ENCODE measurements around the gene OSCAR.

OSCAR gene

DNA sequence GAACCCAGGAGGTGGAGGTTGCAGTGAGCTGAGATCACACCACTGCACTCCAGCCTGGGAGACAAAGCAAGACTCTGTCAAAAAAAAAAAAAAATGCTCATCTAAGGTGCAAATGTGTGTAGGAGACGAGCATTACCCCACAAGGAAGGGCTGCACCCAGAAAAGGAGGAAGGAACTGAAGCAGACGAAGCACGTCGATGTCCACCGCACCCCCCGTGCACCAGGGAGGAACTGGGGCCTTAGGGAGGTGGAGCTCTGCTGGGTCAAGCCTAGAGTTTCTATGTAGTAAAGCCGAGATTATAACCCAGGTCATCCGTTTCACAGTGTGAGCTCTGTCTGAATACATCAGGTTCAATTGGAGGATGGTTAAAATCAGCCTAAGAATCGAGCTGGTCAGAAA, 38.0 kb downstream of the OSCAR start:
- TF ChIP-seq, protein P1, sequence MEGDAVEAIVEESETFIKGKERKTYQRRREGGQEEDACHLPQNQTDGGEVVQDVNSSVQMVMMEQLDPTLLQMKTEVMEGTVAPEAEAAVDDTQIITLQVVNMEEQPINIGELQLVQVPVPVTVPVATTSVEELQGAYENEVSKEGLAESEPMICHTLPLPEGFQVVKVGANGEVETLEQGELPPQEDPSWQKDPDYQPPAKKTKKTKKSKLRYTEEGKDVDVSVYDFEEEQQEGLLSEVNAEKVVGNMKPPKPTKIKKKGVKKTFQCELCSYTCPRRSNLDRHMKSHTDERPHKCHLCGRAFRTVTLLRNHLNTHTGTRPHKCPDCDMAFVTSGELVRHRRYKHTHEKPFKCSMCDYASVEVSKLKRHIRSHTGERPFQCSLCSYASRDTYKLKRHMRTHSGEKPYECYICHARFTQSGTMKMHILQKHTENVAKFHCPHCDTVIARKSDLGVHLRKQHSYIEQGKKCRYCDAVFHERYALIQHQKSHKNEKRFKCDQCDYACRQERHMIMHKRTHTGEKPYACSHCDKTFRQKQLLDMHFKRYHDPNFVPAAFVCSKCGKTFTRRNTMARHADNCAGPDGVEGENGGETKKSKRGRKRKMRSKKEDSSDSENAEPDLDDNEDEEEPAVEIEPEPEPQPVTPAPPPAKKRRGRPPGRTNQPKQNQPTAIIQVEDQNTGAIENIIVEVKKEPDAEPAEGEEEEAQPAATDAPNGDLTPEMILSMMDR (IDR thresholded peaks at IDR 0.05) = no peak
- no peak overlapping the region for H3K27ac Mint-ChIP-seq
- H3K27me3 Mint-ChIP-seq (ENCODE audit: low read depth, poor library complexity) = peaks cover 19% of the 10 kb centered on the region
- H3K4me3 Mint-ChIP-seq = no peak overlapping the region
- no peak for DNase-seq
- H3K9me3 Mint-ChIP-seq = peaks cover 3% of the 10 kb centered on the region
- no peaks in the 10 kb centered on the region for H3K4me1 Mint-ChIP-seq
- H3K36me3 Mint-ChIP-seq (ENCODE audit: low read depth) = no peaks in the 10 kb centered on the region

DNA sequence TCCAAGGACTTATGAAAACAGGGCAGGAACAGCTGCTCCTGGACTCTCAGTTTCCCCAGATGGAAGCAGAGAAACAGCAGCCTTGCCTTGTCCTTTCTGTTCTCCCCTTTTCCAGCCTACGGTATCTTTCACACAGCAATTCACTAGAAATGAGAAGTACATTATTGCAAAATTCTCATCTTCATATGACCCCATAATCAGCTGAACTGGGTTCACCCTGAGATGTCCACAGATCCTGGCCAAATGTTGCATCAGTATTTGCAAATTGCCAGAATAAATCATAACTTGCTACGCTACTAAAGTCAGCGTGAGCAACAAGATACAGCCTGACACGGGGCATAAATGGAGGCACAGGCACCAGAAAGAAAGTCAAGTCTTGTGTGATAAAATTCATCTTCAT, 53.0 kb downstream of the OSCAR start:
- TF ChIP-seq, protein P1 (IDR thresholded peaks at IDR 0.05) = no peak
- Mint-ChIP-seq H3K36me3 (ENCODE audit: low read depth) (no peaks in the 10 kb centered on the region), H3K4me3 (no peak overlapping the region), H3K9me3 (peaks cover 7% of the 10 kb centered on the region), H3K4me1 (no peaks in the 10 kb centered on the region), H3K27ac (no peak overlapping the region), H3K27me3 (ENCODE audit: low read depth, poor library complexity) (peaks cover 28% of the 10 kb centered on the region)
- DNase-seq = no peak

DNA sequence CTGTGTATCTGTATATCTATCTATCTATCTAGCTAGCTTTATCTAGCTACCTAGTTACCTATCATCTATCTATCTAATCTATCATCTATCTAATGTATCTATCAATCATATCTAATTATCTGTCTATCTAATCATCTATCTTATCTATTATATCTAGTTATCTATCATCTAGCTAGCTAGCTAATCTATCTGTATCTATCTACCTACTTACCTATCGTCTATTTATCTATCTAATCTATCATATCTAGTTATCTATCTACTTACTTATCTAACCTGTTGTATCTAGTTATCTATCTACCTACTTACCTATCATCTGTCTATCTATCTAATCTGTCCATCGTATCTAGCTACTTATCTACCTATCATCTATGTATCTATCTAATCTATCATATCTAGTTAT, 54.8 kb downstream of the OSCAR start:
- Mint-ChIP-seq H3K27ac (no peak overlapping the region), H3K9me3 (peaks cover 7% of the 10 kb centered on the region), H3K4me3 (no peak overlapping the region), H3K36me3 (ENCODE audit: low read depth) (no peaks in the 10 kb centered on the region), H3K4me1 (no peaks in the 10 kb centered on the region), H3K27me3 (ENCODE audit: low read depth, poor library complexity) (peaks cover 30% of the 10 kb centered on the region)
- no peak for DNase-seq
- TF ChIP-seq, protein P1 (IDR thresholded peaks at IDR 0.05) = no peak
